Measurements from ENCODE around the gene THAP7. TPM values are rescaled to one million over a fixed set of nuclear protein-coding genes. Genes with fewer than 3 reads are reported as not detected.
"Not testable (repeated sequence)": the region's sequence is repeated elsewhere in the genome, so short reads cannot be mapped to it uniquely, and the experiment has no call there.

Gene THAP7
- total and polyA plus RNA-seq, 2 of the 13 experiments (the other 11 are each of a cell fraction or from before 2014, with no cell fraction given): 13.0 to 25.5 TPM

GRCh38 chr22:21051145-21051830, 49.4 kb upstream of the THAP7 start:
- POLR2A ChIA-PET: no interaction called here
- Histone ChIP-seq H3K4me2 (ENCODE audit: low read depth, low read length) (no peak overlapping the region), H3K4me3 (replicated peaks in 1 of 3; ENCODE audit: insufficient read depth in 1 of 3, low read depth in 2 of 3, low read length in 3 of 3) (no peak overlapping the region), H2AFZ (ENCODE audit: low read length) (no peak overlapping the region), H3K36me3 (replicated peaks in 1 of 2; ENCODE audit: control insufficient read depth in 1 of 2, insufficient read depth in 2 of 2, low read length in 2 of 2) (no peaks in the 10 kb centered on the region), H3K4me1 (ENCODE audit: insufficient read depth, low read length) (no peaks in the 10 kb centered on the region), H4K20me1 (ENCODE audit: insufficient read depth, low read length) (no peaks in the 10 kb centered on the region), H3K79me2 (ENCODE audit: insufficient read depth, low read length) (no peaks in the 10 kb centered on the region), H3K9me3 (ENCODE audit: low read length) (no peaks in the 10 kb centered on the region), H3K9ac (ENCODE audit: insufficient read depth, low read depth, low read length) (no peak overlapping the region), H3K27ac (ENCODE audit: extremely low read length, insufficient read depth, low read length) (no peak overlapping the region), H3K27me3 (ENCODE audit: control insufficient read depth in 1 of 2, insufficient read depth in 2 of 2, low read length in 2 of 2) (peaks cover 6 to 57% of the 10 kb centered on the region in 2 experiments; a peak in 4 of 5 replicates)
- TF ChIP-seq ZFP91 (CRISPR knock-in tag; IDR thresholded peaks at IDR 0.05; ENCODE audit: borderline replicate concordance): no peak
- no peak for TF ChIP-seq ZSCAN22 (CRISPR knock-in tag; IDR thresholded peaks at IDR 0.05)
- no peak for TF ChIP-seq ZNF776 (CRISPR knock-in tag; IDR thresholded peaks at IDR 0.05)
- no peak for TF ChIP-seq NFYC (CRISPR knock-in tag; IDR thresholded peaks at IDR 0.05)
- TF ChIP-seq ZNF441 (CRISPR knock-in tag; IDR thresholded peaks at IDR 0.05; ENCODE audit: borderline replicate concordance): no peak
- TF ChIP-seq DMAP1 (CRISPR knock-in tag; IDR thresholded peaks at IDR 0.05): no peak
- no peak for TF ChIP-seq RNF2 (conservative IDR thresholded peaks at IDR 0.05; ENCODE audit: low read depth)
- TF ChIP-seq, protein P1, sequence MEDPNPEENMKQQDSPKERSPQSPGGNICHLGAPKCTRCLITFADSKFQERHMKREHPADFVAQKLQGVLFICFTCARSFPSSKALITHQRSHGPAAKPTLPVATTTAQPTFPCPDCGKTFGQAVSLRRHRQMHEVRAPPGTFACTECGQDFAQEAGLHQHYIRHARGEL (CRISPR knock-in tag; IDR thresholded peaks at IDR 0.05): no peak
- no peak for TF ChIP-seq SMYD3 (CRISPR knock-in tag; IDR thresholded peaks at IDR 0.05)
- no peak for TF ChIP-seq RBM22 (optimal IDR thresholded peaks at IDR 0.05; ENCODE audit: low read length)
- no peak for TF ChIP-seq CHCHD3 (CRISPR knock-in tag; IDR thresholded peaks at IDR 0.05)
- FAIRE-seq: no peak
- CTCF ChIA-PET (ENCODE audit: low intra/inter-chr PET ratio, low total read pairs): no interaction called here
- intact Hi-C loops (cut with micrococcal nuclease; ENCODE audit: unreplicated experiment): no loop called here
- BruUV-seq (replicated peaks): no TSS peak
- in situ Hi-C loops (cut with HindIII; ENCODE audit: extremely low pct_ligation_motif_present, low pct_unique_long_range_greater_than_20kb): no loop called here
- ATAC-seq: no peak
- WGBS (ENCODE audit: low lambda C conversion rate): 45% methylated on average over 9 of the region's 9 CpGs
- no peak for DNase-seq (ENCODE audit: low spot score)

GRCh38 chr22:21048965-21049364, 47.0 kb upstream of the THAP7 start:
- WGBS (ENCODE audit: low lambda C conversion rate): no CpG with 5 or more reads among the region's 12 CpGs
- H3K9me3 ChIP-seq (ENCODE audit: low read length); H4K20me1 ChIP-seq (ENCODE audit: insufficient read depth, low read length); H3K27ac ChIP-seq (ENCODE audit: extremely low read length, insufficient read depth, low read length); H2AFZ ChIP-seq (ENCODE audit: low read length); intact Hi-C loops (cut with micrococcal nuclease; ENCODE audit: unreplicated experiment); H3K4me2 ChIP-seq (ENCODE audit: low read depth, low read length); in situ Hi-C loops (cut with HindIII; ENCODE audit: extremely low pct_ligation_motif_present, low pct_unique_long_range_greater_than_20kb); CTCF ChIA-PET (ENCODE audit: low intra/inter-chr PET ratio, low total read pairs); H3K9ac ChIP-seq (ENCODE audit: insufficient read depth, low read depth, low read length); FAIRE-seq; H3K4me3 ChIP-seq (replicated peaks in 1 of 3; ENCODE audit: insufficient read depth in 1 of 3, low read depth in 2 of 3, low read length in 3 of 3); BruUV-seq (replicated peaks); H3K36me3 ChIP-seq (replicated peaks in 1 of 2; ENCODE audit: control insufficient read depth in 1 of 2, insufficient read depth in 2 of 2, low read length in 2 of 2); DNase-seq (ENCODE audit: low spot score); ATAC-seq; POLR2A ChIA-PET; H3K79me2 ChIP-seq (ENCODE audit: insufficient read depth, low read length): not testable (repeated sequence)
- Histone ChIP-seq H3K27me3 (ENCODE audit: control insufficient read depth in 1 of 2, insufficient read depth in 2 of 2, low read length in 2 of 2) (peaks cover 4 to 43% of the 10 kb centered on the region in 2 experiments; a peak in 3 of 5 replicates), H3K4me1 (ENCODE audit: insufficient read depth, low read length) (peaks cover 12% of the 10 kb centered on the region; the same call in 1 of the 2 replicates)

DNA sequence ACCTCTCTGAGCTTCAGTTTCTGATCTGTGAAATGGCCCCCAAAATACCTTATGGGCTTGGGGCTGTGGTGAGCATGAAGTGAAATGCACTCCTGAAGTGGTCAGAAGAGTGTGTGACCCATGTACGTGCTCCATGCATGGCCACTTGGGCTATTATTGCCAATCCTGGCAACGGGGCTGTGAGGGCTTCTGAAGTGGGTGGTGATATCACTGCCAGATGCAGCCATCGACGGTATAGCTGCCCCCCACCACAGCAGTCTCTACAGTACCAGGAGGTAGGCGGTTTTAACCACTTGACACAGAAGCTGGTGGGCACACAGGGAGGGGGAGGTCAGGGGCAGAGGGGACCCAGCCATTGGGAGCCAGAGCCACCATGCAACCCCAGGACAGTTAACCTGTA, 46.5 kb upstream of the THAP7 start:
- H3K9ac ChIP-seq (ENCODE audit: insufficient read depth, low read depth, low read length); DNase-seq (ENCODE audit: low spot score); in situ Hi-C loops (cut with HindIII; ENCODE audit: extremely low pct_ligation_motif_present, low pct_unique_long_range_greater_than_20kb); H4K20me1 ChIP-seq (ENCODE audit: insufficient read depth, low read length); ATAC-seq; CTCF ChIA-PET (ENCODE audit: low intra/inter-chr PET ratio, low total read pairs); H3K4me3 ChIP-seq (replicated peaks in 1 of 3; ENCODE audit: insufficient read depth in 1 of 3, low read depth in 2 of 3, low read length in 3 of 3); H3K27ac ChIP-seq (ENCODE audit: extremely low read length, insufficient read depth, low read length); H3K36me3 ChIP-seq (replicated peaks in 1 of 2; ENCODE audit: control insufficient read depth in 1 of 2, insufficient read depth in 2 of 2, low read length in 2 of 2); H2AFZ ChIP-seq (ENCODE audit: low read length); FAIRE-seq; BruUV-seq (replicated peaks); POLR2A ChIA-PET; H3K9me3 ChIP-seq (ENCODE audit: low read length); H3K4me2 ChIP-seq (ENCODE audit: low read depth, low read length); intact Hi-C loops (cut with micrococcal nuclease; ENCODE audit: unreplicated experiment); H3K79me2 ChIP-seq (ENCODE audit: insufficient read depth, low read length): not testable (repeated sequence)
- H3K27me3 ChIP-seq (ENCODE audit: control insufficient read depth in 1 of 2, insufficient read depth in 2 of 2, low read length in 2 of 2): peaks cover 4 to 44% of the 10 kb centered on the region in 2 experiments; a peak in 3 of 5 replicates
- WGBS (ENCODE audit: low lambda C conversion rate): 0% methylated on average over 1 of the region's 5 CpGs
- peaks cover 12% of the 10 kb centered on the region; the same call in 1 of the 2 replicates for H3K4me1 ChIP-seq (ENCODE audit: insufficient read depth, low read length)
